HepG2 (cell line): Measurements from ENCODE around the gene TP73. TPM values are rescaled to one million over a fixed set of nuclear protein-coding genes. Genes with fewer than 3 reads are reported as not detected.

Experiments used
- FOXA1 ChIP-seq, 2 experiments: fragments of 450-650 bp in 1 of 2; sonication (generic) in 1 of 2; formaldehyde crosslinking in 1 of 2; IDR thresholded peaks; 2 replicates each; pipeline versions ENCODE4 v1.4.0 to v1.6.1; 2016 to 2020; ENCODE audit warnings: missing genetic modification reagents in 1 of 2
- FUBP1 ChIP-seq: sonication (generic); formaldehyde crosslinking; IDR thresholded peaks from 2 replicates; pipeline ENCODE4 v1.5.1; 2020; ENCODE audit warnings: missing genetic modification reagents, mild to moderate bottlenecking, borderline replicate concordance
- HINFP ChIP-seq: sonication (generic); formaldehyde crosslinking; IDR thresholded peaks from 2 replicates; pipeline ENCODE4 v1.4.0; 2020; ENCODE audit warnings: low read depth, mild to moderate bottlenecking, missing genetic modification reagents
- IKZF4 ChIP-seq: sonication (generic); formaldehyde crosslinking; IDR thresholded peaks from 2 replicates; pipeline ENCODE4 v1.5.1; 2020; ENCODE audit warnings: borderline replicate concordance, mild to moderate bottlenecking, low read depth, missing genetic modification reagents; ENCODE audit errors: not compliant biosample characterization
- KAT8 ChIP-seq: IDR thresholded peaks from 2 replicates; pipeline ENCODE4 v1.6.1; 2016; ENCODE audit warnings: missing genetic modification reagents, missing compliant biosample characterization
- NBN ChIP-seq: fragments of 450-650 bp; conservative IDR thresholded peaks from 2 replicates; pipeline ENCODE4 v1.6.1; 2017
- TOE1 ChIP-seq: sonication (generic); formaldehyde crosslinking; IDR thresholded peaks from 2 replicates; pipeline ENCODE4 v1.4.0; 2020; ENCODE audit warnings: mild to moderate bottlenecking, missing genetic modification reagents
- ZNF772 ChIP-seq: sonication (generic); formaldehyde crosslinking; IDR thresholded peaks from 2 replicates; pipeline ENCODE4 v1.5.0; 2020; ENCODE audit warnings: mild to moderate bottlenecking, missing genetic modification reagents
- polyA plus RNA-seq, 8 experiments: library from polyadenylated mRNA; depleted of rRNA in 3 of 8; stranded (reverse) in 7 of 8; unstranded in 1 of 8; fragments of >200 nt; fragmentation: Illumina TruSeq in 4 of 8; extraction: Trizol in 4 of 8; gene quantifications; 2 replicates each; pipeline versions ENCODE4 v1.2.1 to v1.2.3, GENCODE V29; 2011 to 2016; ENCODE audit warnings: low read depth in 4 of 8, missing spikeins in 1 of 8, mixed read lengths in 1 of 8; ENCODE audit not compliant: insufficient read depth in 1 of 8
- total RNA-seq, 5 experiments: library from RNA; depleted of rRNA; stranded (reverse); fragments of >200 nt; fragmentation: Illumina TruSeq; extraction: Trizol; gene quantifications; 2 replicates each; pipeline ENCODE4 v1.2.3, GENCODE V29; 2016; ENCODE audit warnings: low read depth in 1 of 5
- TF ChIP-seq, protein P1 (sequence below): sonication (generic); formaldehyde crosslinking; IDR thresholded peaks from 2 replicates; pipeline ENCODE4 v1.4.0; 2020; ENCODE audit warnings: mild to moderate bottlenecking, low read depth, missing genetic modification reagents
- TF ChIP-seq, protein P2 (sequence below): sonication (generic); formaldehyde crosslinking; IDR thresholded peaks from 2 replicates; pipeline ENCODE4 v1.9.0; 2021; ENCODE audit warnings: missing genetic modification reagents, mild to moderate bottlenecking, borderline replicate concordance
- TF ChIP-seq, protein P3 (sequence below): sonication (generic); formaldehyde crosslinking; IDR thresholded peaks from 2 replicates; pipeline ENCODE4 v1.8.1; 2022; ENCODE audit warnings: low read depth, mild to moderate bottlenecking, missing genetic modification reagents
- TF ChIP-seq, protein P4 (sequence below): sonication (generic); formaldehyde crosslinking; IDR thresholded peaks from 2 replicates; pipeline ENCODE4 v1.5.1; 2020; ENCODE audit warnings: mild to moderate bottlenecking, missing genetic modification reagents, borderline replicate concordance

Gene TP73
- total and polyA plus RNA-seq, 2 of the 13 experiments (the other 11 are each of a cell fraction or from before 2014, with no cell fraction given) = 0.49 to 1.1 TPM

DNA sequence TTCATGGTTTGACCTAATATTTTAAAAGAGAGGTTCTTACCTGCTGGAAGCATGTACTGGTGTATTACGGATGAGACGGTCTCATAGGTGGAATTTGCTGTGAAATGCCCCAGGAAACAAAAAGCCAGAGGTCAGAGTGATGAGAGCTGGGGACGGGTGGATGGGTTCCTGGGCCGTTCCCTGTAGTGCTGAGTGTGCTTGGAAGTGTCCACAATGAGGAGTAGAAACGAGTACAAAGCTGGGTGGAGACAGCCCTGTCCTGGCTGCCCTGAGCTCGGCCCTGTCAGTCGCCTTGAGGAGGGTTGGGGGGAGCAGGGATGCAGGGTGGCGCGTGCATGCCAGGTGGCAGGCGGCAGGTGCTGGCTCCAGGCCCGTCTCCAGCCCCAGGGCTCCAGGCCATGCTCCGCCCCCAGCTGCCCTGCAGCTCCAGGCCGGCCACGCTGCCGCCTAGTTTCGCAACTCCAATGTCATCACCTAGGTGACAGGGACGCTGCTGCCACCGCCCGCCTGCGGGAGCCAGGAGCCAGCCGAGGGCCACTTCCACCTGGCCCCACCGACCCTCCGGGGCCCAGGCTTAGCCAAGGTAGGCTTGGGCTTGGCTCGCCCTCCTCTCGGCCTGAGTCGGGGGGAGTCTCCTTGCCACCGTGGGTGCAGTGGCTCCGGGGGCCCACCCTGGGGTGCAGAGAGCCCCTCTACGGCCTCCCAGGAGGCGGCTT, 16.4 kb downstream of the TP73 start (continued):
- TF ChIP-seq, protein P1, sequence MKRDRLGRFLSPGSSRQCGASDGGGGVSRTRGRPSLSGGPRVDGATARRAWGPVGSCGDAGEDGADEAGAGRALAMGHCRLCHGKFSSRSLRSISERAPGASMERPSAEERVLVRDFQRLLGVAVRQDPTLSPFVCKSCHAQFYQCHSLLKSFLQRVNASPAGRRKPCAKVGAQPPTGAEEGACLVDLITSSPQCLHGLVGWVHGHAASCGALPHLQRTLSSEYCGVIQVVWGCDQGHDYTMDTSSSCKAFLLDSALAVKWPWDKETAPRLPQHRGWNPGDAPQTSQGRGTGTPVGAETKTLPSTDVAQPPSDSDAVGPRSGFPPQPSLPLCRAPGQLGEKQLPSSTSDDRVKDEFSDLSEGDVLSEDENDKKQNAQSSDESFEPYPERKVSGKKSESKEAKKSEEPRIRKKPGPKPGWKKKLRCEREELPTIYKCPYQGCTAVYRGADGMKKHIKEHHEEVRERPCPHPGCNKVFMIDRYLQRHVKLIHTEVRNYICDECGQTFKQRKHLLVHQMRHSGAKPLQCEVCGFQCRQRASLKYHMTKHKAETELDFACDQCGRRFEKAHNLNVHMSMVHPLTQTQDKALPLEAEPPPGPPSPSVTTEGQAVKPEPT = no peak
- TF ChIP-seq FUBP1 (no peak), TOE1 (no peak), KAT8 (no peak), FOXA1 (IDR thresholded peaks at IDR 0.05) (no peak), FOXA1 (CRISPR knock-in tag; IDR thresholded peaks at IDR 0.05) (peak; percentile 42; the same call in 1 of the 2 replicates), NBN (no peak), ZNF772 (CRISPR knock-in tag) (peak; percentile 56; the same call in 1 of the 2 replicates), IKZF4 (no peak), HINFP (CRISPR knock-in tag) (0 out of 2 replicates have a peak, but pooled peaks have one; percentile 39)
- TF ChIP-seq, protein P2, sequence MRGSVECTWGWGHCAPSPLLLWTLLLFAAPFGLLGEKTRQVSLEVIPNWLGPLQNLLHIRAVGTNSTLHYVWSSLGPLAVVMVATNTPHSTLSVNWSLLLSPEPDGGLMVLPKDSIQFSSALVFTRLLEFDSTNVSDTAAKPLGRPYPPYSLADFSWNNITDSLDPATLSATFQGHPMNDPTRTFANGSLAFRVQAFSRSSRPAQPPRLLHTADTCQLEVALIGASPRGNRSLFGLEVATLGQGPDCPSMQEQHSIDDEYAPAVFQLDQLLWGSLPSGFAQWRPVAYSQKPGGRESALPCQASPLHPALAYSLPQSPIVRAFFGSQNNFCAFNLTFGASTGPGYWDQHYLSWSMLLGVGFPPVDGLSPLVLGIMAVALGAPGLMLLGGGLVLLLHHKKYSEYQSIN (CRISPR knock-in tag) = no peak
- TF ChIP-seq, protein P3, sequence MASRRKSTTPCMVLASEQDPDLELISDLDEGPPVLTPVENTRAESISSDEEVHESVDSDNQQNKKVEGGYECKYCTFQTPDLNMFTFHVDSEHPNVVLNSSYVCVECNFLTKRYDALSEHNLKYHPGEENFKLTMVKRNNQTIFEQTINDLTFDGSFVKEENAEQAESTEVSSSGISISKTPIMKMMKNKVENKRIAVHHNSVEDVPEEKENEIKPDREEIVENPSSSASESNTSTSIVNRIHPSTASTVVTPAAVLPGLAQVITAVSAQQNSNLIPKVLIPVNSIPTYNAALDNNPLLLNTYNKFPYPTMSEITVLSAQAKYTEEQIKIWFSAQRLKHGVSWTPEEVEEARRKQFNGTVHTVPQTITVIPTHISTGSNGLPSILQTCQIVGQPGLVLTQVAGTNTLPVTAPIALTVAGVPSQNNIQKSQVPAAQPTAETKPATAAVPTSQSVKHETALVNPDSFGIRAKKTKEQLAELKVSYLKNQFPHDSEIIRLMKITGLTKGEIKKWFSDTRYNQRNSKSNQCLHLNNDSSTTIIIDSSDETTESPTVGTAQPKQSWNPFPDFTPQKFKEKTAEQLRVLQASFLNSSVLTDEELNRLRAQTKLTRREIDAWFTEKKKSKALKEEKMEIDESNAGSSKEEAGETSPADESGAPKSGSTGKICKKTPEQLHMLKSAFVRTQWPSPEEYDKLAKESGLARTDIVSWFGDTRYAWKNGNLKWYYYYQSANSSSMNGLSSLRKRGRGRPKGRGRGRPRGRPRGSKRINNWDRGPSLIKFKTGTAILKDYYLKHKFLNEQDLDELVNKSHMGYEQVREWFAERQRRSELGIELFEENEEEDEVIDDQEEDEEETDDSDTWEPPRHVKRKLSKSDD (CRISPR knock-in tag) = no peak
- TF ChIP-seq, protein P4, sequence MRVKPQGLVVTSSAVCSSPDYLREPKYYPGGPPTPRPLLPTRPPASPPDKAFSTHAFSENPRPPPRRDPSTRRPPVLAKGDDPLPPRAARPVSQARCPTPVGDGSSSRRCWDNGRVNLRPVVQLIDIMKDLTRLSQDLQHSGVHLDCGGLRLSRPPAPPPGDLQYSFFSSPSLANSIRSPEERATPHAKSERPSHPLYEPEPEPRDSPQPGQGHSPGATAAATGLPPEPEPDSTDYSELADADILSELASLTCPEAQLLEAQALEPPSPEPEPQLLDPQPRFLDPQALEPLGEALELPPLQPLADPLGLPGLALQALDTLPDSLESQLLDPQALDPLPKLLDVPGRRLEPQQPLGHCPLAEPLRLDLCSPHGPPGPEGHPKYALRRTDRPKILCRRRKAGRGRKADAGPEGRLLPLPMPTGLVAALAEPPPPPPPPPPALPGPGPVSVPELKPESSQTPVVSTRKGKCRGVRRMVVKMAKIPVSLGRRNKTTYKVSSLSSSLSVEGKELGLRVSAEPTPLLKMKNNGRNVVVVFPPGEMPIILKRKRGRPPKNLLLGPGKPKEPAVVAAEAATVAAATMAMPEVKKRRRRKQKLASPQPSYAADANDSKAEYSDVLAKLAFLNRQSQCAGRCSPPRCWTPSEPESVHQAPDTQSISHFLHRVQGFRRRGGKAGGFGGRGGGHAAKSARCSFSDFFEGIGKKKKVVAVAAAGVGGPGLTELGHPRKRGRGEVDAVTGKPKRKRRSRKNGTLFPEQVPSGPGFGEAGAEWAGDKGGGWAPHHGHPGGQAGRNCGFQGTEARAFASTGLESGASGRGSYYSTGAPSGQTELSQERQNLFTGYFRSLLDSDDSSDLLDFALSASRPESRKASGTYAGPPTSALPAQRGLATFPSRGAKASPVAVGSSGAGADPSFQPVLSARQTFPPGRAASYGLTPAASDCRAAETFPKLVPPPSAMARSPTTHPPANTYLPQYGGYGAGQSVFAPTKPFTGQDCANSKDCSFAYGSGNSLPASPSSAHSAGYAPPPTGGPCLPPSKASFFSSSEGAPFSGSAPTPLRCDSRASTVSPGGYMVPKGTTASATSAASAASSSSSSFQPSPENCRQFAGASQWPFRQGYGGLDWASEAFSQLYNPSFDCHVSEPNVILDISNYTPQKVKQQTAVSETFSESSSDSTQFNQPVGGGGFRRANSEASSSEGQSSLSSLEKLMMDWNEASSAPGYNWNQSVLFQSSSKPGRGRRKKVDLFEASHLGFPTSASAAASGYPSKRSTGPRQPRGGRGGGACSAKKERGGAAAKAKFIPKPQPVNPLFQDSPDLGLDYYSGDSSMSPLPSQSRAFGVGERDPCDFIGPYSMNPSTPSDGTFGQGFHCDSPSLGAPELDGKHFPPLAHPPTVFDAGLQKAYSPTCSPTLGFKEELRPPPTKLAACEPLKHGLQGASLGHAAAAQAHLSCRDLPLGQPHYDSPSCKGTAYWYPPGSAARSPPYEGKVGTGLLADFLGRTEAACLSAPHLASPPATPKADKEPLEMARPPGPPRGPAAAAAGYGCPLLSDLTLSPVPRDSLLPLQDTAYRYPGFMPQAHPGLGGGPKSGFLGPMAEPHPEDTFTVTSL (CRISPR knock-in tag) = peak; percentile 37; the same call in 1 of the 2 replicates
